HEK293T (cell line): ENCODE results near the gene COX10.
"Not testable (repeated sequence)": the region's sequence is repeated elsewhere in the genome, so short reads cannot be mapped to it uniquely, and the experiment has no call there.

ENCODE experiments used
- CTCF ChIA-PET: fragments of 350-600 bp; formaldehyde crosslinking; extraction: SDS; loops from one replicate; lab custom pipeline; 2021; ENCODE audit warnings: antibody characterized with exemption, inconsistent platforms; lab: Yijun Ruan, JAX
- POLR2A ChIA-PET: fragments of 350-600 bp; formaldehyde crosslinking; extraction: SDS; loops from one replicate; lab custom pipeline; 2020; ENCODE audit warnings: antibody characterized with exemption, inconsistent platforms; lab: Yijun Ruan, JAX
- DNase-seq: peaks from one replicate; pipeline ENCODE4 v3.0.0; 2012; ENCODE audit warnings: mixed read lengths; ENCODE audit errors: extremely low spot score
- ARNT ChIP-seq: fragments of 450-650 bp; IDR thresholded peaks from 2 replicates; pipeline ENCODE4 v1.6.1; 2017; ENCODE audit warnings: mild to moderate bottlenecking
- BHLHE40 ChIP-seq: fragments of 450-650 bp; IDR thresholded peaks from 2 replicates; pipeline ENCODE4 v1.6.1; 2016; ENCODE audit warnings: mild to moderate bottlenecking, moderate library complexity, borderline replicate concordance
- CTBP1 ChIP-seq: fragments of 450-650 bp; IDR thresholded peaks from 2 replicates; pipeline ENCODE4 v1.6.1; 2016; ENCODE audit warnings: borderline replicate concordance
- ELF4 ChIP-seq: fragments of 450-650 bp; IDR thresholded peaks from 2 replicates; pipeline ENCODE4 v1.6.1; 2017; ENCODE audit warnings: antibody characterized with exemption
- FOXA1 ChIP-seq: fragments of 450-650 bp; IDR thresholded peaks from 2 replicates; pipeline ENCODE4 v1.6.1; 2016; ENCODE audit warnings: mild to moderate bottlenecking
- FOXK2 ChIP-seq: fragments of 450-650 bp; IDR thresholded peaks from 2 replicates; pipeline ENCODE4 v1.6.1; 2016; ENCODE audit warnings: mild to moderate bottlenecking
- FOXM1 ChIP-seq: fragments of 450-650 bp; IDR thresholded peaks from 2 replicates; pipeline ENCODE4 v1.6.1; 2017; ENCODE audit warnings: mild to moderate bottlenecking, borderline replicate concordance
- HDGF ChIP-seq: fragments of 450-650 bp; IDR thresholded peaks from 2 replicates; pipeline ENCODE4 v1.6.1; 2017; ENCODE audit warnings: antibody characterized with exemption, borderline replicate concordance
- L3MBTL2 ChIP-seq: fragments of 450-650 bp; conservative IDR thresholded peaks from 2 replicates; pipeline ENCODE4 v1.6.1; 2016; ENCODE audit warnings: mild to moderate bottlenecking
- LEF1 ChIP-seq: fragments of 450-650 bp; IDR thresholded peaks from 2 replicates; pipeline ENCODE4 v1.6.1; 2017; ENCODE audit warnings: mild to moderate bottlenecking, borderline replicate concordance
- NFRKB ChIP-seq: fragments of 450-650 bp; IDR thresholded peaks from 2 replicates; pipeline ENCODE4 v1.6.1; 2016; ENCODE audit warnings: mild to moderate bottlenecking, moderate library complexity
- PKNOX1 ChIP-seq: fragments of 450-650 bp; IDR thresholded peaks from 2 replicates; pipeline ENCODE4 v1.6.1; 2016
- SP1 ChIP-seq: fragments of 450-650 bp; IDR thresholded peaks from 2 replicates; pipeline ENCODE4 v1.6.1; 2017
- SUZ12 ChIP-seq: fragments of 450-650 bp; IDR thresholded peaks from 2 replicates; pipeline ENCODE4 v1.6.1; 2016; ENCODE audit warnings: mild to moderate bottlenecking
- TARDBP ChIP-seq: fragments of 450-650 bp; IDR thresholded peaks from 2 replicates; pipeline ENCODE4 v1.6.1; 2016
- ZNF384 ChIP-seq: fragments of 450-650 bp; IDR thresholded peaks from 2 replicates; pipeline ENCODE4 v1.6.1; 2016

The COX10 gene

GRCh38 chr17:14227052-14227451 lies 157.7 kb downstream of the COX10 start:
- TF ChIP-seq NFRKB (no peak), ZNF384 (no peak)
- ChIA-PET POLR2A (no interaction called here), CTCF (no interaction called here)
- no peak for DNase-seq

- CTCF ChIA-PET, result no interaction called here
- no peak for DNase-seq
- POLR2A ChIA-PET, result no interaction called here
- TF ChIP-seq ARNT (no peak), FOXM1 (no peak), ELF4 (no peak), L3MBTL2 (no peak), LEF1 (no peak), BHLHE40 (no peak), FOXK2 (no peak), NFRKB (no peak), SUZ12 (no peak), TARDBP (no peak), CTBP1 (no peak), PKNOX1 (no peak), ZNF384 (no peak)
Measured at GRCh38 chr17:14228903-14229302, 159.6 kb downstream of the COX10 start.

GRCh38 chr17:14231187-14231586 lies 161.9 kb downstream of the COX10 start:
- CTCF ChIA-PET, POLR2A ChIA-PET, DNase-seq: not testable (repeated sequence)

GRCh38 chr17:14235047-14235446 lies 165.7 kb downstream of the COX10 start:
- CTCF ChIA-PET, POLR2A ChIA-PET, DNase-seq: not testable (repeated sequence)

- POLR2A ChIA-PET, DNase-seq, CTCF ChIA-PET: not testable (repeated sequence)
Measured at GRCh38 chr17:14236032-14236431, 166.7 kb downstream of the COX10 start.

GRCh38 chr17:14236762-14237161 lies 167.5 kb downstream of the COX10 start, which contains the start of gene CDRT15:
Gene CDRT15, minus strand, starts transcription at chr17:14236862. Its CDS starts 29 bp downstream, at chr17:14236833.
- not testable (repeated sequence) for DNase-seq

GRCh38 chr17:14239271-14239670 lies 170.0 kb downstream of the COX10 start:
- CTCF ChIA-PET, POLR2A ChIA-PET: not testable (repeated sequence)

More at GRCh38 chr17:14236762-14237161, 167.5 kb downstream of the COX10 start, which contains the start of gene CDRT15:
- POLR2A ChIA-PET, CTCF ChIA-PET: not testable (repeated sequence)

GRCh38 chr17:14245002-14245401 lies 175.7 kb downstream of the COX10 start:
- no peak for TF ChIP-seq ARNT
- TF ChIP-seq CTBP1, result no peak
- no peak for TF ChIP-seq HDGF
- no peak for TF ChIP-seq PKNOX1
- no peak for TF ChIP-seq FOXK2
- no peak for TF ChIP-seq TARDBP
- no peak for TF ChIP-seq FOXA1
- TF ChIP-seq SUZ12, result no peak
- CTCF ChIA-PET, result no interaction called here
- POLR2A ChIA-PET, result no interaction called here
- no peak for DNase-seq

More at GRCh38 chr17:14239271-14239670, 170.0 kb downstream of the COX10 start:
- DNase-seq, result not testable (repeated sequence)

GRCh38 chr17:14245629-14246028 lies 176.3 kb downstream of the COX10 start:
- ChIA-PET POLR2A (no interaction called here), CTCF (no interaction called here)
- DNase-seq, result no peak
- TF ChIP-seq HDGF (no peak), LEF1 (no peak), FOXK2 (no peak), FOXA1 (no peak), ZNF384 (no peak), SUZ12 (no peak), FOXM1 (no peak), PKNOX1 (no peak), ARNT (no peak), TARDBP (no peak), SP1 (no peak), CTBP1 (no peak), BHLHE40 (no peak), ELF4 (no peak), L3MBTL2 (no peak), NFRKB (no peak)
